HG02870 (cell line): ENCODE data around the gene ACE.

Experiments used
- ATAC-seq: cut with Tn5 transposase; IDR thresholded peaks from one replicate; pipeline ENCODE4 v1.9.1; 2021; ENCODE audit warnings: mild to moderate bottlenecking, moderate library complexity; ENCODE audit not compliant: unreplicated experiment

ACE gene

GRCh38 chr17:63474174-63474573 is 2.7 kb upstream of the ACE start:
- ATAC-seq, result no peak

- ATAC-seq, result no peak
Observed at GRCh38 chr17:63474586-63475460, 2.0 kb upstream of the ACE start.

GRCh38 chr17:63475491-63476412 is 1.1 kb upstream of the ACE start:
- no peak for ATAC-seq

DNA sequence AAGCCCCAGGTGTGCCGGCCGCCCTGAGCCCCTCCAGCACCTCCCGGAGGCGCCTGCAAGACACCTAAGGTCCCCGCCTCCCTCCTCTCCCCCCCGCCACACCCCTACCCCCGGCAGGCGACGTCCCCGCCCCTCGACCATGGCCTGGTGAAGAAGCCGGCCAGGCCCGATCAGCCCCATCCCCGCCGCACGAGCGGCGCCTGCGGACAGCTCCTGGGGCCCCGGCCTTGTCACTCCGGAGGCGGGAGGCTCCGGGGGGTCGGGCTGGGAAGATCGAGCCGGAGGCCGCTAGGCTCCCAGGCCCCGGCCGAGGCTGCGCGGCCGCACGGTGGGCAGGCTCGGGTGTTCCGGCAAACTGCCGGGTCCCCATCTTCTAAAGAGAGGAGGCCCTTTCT is 405 bp upstream of the ACE start:
- ATAC-seq, result no peak

GRCh38 chr17:63477480-63478440 is 899 bp downstream of the ACE start:
- ATAC-seq, result no peak

DNA sequence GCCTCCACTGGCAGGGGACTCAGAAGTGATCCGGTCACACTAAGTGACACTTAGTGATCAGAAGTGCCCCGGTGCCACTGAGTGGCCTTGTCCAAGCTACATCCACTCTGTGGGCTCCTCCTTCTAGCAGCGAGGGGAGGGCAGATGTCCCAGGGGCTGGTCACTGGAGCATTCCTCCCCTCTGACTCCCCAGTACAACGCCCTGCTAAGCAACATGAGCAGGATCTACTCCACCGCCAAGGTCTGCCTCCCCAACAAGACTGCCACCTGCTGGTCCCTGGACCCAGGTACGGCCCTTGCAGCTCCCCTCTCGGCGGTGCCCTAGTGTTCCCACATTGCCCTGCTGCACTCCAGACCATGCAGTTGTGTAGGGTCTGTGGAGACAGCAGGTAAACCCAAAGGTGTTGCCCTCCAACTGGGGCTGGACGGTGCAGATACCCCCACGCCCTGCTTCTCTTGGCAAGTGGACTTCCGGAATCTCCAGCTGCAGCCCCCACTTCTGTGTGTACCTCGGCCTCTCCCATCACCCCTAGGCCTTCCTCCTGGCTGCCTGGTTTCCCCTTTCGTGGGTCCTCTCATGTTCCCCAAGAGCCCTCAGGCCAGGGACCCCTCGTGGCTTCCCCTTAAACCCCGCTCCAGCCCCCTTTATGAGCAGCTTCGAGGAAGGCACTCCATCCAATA is 2.1 kb downstream of the ACE start:
- peak; percentile 69 for ATAC-seq

DNA sequence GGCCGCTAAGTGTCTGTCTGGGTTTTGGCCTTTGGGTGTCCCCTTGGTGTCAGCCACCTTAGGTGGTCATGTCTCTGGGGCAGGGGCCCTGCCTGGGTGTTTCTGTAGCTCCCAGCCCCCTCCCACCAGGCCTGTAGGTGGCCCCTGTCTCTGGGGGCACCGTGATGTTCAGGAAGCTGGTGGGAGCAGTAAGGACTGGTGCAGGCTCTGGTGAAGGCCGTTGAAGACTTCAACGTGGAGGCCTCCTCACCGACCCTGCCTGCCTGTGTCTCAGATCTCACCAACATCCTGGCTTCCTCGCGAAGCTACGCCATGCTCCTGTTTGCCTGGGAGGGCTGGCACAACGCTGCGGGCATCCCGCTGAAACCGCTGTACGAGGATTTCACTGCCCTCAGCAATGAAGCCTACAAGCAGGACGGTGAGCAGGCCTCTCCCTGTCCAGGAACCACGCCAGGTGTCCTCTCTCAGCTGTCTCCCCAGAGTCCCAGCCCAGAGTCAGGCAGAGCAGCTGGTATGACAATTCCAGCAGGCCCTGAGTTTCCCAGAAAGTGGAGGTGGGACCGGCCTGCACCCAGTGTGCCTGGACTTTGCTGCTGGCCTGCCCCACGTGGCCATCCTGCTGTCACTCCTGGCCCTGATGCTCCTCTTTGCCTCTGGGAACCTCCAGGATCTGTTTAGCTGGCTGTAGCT is 2.8 kb downstream of the ACE start:
- ATAC-seq, result no peak

DNA sequence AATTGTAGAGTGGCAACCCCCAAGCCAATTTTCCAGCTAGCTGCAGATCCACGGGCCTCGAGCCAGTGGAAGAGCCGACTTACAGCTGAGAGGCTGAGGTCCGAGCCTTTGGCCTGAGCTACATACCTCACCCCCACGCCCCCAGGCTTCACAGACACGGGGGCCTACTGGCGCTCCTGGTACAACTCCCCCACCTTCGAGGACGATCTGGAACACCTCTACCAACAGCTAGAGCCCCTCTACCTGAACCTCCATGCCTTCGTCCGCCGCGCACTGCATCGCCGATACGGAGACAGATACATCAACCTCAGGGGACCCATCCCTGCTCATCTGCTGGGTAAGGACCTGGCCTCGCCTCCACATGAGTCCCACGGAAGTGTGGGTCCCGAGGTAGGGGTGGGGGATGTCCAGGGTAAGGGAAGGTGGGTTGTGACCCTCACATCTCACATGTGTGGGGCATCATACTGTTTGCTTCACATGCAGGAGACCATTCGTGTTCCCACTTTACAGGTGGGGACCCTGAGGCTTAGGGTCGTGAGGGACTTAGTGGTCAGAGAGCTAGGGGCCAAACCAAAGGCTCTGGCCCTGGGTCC is 3.4 kb downstream of the ACE start:
- no peak for ATAC-seq

DNA sequence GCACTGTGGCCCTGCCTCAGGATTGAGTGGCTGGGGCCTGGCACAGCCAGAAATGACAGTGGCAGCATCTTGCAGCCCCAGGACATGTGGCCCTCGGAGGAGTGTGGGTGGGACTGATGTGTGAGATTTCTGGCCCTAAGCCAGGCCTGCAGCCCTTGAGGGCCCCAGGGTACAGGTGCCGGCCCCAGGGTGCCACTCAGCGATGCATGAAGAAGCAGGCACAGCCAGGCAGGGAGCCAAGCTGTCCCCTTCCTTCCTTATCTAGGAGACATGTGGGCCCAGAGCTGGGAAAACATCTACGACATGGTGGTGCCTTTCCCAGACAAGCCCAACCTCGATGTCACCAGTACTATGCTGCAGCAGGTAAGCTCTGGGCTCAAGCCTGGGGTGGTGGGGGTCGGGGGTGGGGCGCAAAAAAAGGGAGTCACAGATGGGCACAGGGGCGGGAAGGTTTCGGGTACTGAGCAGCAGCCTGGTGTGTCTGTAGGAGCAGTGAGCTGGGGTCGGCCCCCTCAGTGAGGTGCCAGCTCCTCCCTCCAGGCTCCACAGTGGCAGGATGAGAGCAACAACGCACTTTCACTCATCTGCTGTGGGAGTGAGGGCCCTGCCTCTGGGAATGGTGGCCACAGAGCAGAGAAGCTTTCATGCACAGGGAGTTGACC is 4.1 kb downstream of the ACE start:
- ATAC-seq, result no peak

DNA sequence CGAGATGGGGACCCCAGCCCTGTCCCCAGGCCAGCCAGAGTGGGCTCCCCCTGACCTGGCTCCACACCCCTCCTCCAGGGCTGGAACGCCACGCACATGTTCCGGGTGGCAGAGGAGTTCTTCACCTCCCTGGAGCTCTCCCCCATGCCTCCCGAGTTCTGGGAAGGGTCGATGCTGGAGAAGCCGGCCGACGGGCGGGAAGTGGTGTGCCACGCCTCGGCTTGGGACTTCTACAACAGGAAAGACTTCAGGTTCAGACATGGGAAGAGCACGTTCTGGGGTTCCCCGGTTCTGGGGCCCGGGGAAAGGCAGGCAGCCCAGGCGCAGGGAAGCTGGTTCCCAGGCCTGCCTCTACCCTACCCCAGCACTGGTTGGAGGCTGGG is 4.6 kb downstream of the ACE start:
- no peak for ATAC-seq

GRCh38 chr17:63482509-63482908 is 5.6 kb downstream of the ACE start:
- ATAC-seq, result no peak

DNA sequence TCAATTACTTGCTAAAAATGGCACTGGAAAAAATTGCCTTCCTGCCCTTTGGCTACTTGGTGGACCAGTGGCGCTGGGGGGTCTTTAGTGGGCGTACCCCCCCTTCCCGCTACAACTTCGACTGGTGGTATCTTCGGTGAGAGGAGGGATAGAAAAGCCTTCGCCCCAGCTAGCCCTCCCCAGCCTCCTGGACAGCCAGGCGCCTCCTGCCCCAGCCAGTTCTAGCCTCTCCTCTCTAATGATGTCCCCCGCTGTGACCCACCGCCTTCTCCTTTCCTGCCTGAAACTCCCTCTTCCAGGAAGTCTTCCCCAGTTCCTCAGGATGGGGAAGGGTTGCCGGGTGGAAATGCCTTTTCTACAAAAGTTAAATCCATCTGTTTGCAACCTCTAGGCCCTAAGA is 6.2 kb downstream of the ACE start:
- no peak for ATAC-seq

DNA sequence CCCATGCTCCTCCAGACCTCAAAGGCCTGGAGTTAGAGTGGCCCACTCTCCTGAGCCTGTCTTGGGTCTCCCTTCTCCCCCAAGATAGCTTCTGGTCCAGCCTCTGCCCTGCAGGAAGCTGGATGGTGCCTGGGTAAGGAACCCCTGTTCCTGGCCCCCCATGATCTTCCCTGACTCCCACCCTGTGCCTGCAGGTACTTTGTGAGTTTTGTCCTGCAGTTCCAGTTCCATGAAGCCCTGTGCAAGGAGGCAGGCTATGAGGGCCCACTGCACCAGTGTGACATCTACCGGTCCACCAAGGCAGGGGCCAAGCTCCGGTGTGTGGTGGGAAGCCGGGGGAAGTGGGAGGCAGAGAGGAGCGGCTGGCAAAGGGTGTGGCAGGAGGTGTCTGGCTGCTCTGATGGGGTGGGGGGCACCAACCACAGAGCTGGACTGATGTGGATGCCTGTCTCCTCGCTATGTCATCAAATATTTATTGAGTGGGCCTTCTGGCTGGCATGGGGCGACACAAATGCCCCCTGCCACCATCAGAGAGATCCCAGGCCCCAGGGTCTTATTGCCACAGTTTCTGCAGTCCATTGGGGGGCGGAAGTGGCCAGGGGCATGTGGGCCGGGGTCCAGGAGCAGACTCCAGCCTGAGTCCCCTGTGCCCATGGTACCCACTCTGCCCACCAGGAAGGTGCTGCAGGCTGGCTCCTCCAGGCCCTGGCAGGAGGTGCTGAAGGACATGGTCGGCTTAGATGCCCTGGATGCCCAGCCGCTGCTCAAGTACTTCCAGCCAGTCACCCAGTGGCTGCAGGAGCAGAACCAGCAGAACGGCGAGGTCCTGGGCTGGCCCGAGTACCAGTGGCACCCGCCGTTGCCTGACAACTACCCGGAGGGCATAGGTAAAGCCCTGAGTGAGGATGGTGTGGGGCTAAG is 7.1 kb downstream of the ACE start:
- no peak for ATAC-seq

DNA sequence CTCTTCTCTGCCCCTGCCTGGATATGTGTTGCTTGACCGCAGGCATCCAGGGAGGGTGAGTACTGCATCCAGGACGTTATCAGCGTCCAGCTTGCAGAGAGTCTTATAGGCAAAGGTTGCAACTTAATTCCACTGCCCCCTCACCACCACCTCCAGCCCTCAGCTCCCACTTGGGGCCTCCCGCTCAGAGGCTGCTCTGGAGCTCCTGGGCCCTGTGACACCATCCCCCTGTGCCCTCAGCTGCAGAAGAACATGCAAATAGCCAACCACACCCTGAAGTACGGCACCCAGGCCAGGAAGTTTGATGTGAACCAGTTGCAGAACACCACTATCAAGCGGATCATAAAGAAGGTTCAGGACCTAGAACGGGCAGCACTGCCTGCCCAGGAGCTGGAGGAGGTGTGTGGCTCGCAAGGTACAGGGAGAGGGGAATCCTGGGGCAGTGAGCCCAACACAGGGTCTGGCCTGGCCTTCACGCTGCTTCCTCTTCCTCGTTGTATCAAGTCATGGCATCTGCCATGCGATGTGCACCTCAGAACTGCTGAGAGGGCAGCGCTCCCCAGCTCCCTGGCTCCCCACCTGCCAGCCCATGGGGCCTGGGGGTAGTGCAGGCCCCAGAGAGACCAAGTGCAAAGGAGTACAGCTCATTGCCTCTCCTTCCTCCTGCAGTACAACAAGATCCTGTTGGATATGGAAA is 9.6 kb downstream of the ACE start:
- no peak for ATAC-seq

GRCh38 chr17:63487014-63487339 is 10.1 kb downstream of the ACE start:
- ATAC-seq, result no peak

- ATAC-seq, result no peak
Observed at GRCh38 chr17:63488851-63489250, 12.0 kb downstream of the ACE start.

GRCh38 chr17:63489291-63489690 is 12.4 kb downstream of the ACE start:
- ATAC-seq, result no peak
